HEK293T (cell line): Measurements from ENCODE around the gene CES1.

ENCODE experiments used
- BHLHE40 ChIP-seq: fragments of 450-650 bp; IDR thresholded peaks from 2 replicates; pipeline ENCODE4 v1.6.1; 2016; ENCODE audit warnings: mild to moderate bottlenecking, moderate library complexity, borderline replicate concordance
- ELF4 ChIP-seq: fragments of 450-650 bp; IDR thresholded peaks from 2 replicates; pipeline ENCODE4 v1.6.1; 2017; ENCODE audit warnings: antibody characterized with exemption
- FOXM1 ChIP-seq: fragments of 450-650 bp; IDR thresholded peaks from 2 replicates; pipeline ENCODE4 v1.6.1; 2017; ENCODE audit warnings: mild to moderate bottlenecking, borderline replicate concordance
- SP1 ChIP-seq: fragments of 450-650 bp; IDR thresholded peaks from 2 replicates; pipeline ENCODE4 v1.6.1; 2017
- ZNF384 ChIP-seq: fragments of 450-650 bp; IDR thresholded peaks from 2 replicates; pipeline ENCODE4 v1.6.1; 2016

DNA sequence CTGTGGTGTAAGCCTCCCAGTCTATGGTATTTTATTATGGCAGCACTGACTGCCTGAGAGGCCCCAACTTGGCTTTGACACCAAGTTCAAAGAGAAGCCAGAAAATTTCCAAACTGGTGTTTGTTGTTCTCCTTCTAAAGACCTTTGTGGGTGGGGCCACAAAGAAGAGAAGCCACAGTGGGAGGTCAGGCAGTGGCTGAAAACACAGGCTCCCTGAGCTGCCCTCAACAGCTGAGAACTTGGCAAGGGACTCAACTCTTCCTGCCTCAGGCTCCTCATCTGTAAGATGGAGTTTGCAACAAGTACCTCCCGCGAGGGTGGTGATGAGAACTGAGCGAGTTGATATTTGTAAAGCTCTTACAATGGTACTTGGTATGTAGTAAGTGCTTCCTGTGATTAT lies 24.1 kb upstream of the CES1 start:
- no peak for TF ChIP-seq BHLHE40
- no peak for TF ChIP-seq ZNF384
- no peak for TF ChIP-seq FOXM1
- no peak for TF ChIP-seq SP1
- no peak for TF ChIP-seq ELF4
